Measurements from ENCODE around the gene TSPAN14.

The TSPAN14 gene

GRCh38 chr10:80425901-80426300, 28.2 kb upstream of the TSPAN14 start:
- no peak for DNase-seq

- no peak for DNase-seq
Measured at GRCh38 chr10:80427541-80427940, 26.6 kb upstream of the TSPAN14 start.

- no peak for DNase-seq
Measured at GRCh38 chr10:80429521-80429973, 24.6 kb upstream of the TSPAN14 start.

- DNase-seq: no peak
Measured at GRCh38 chr10:80433134-80433533, 21.0 kb upstream of the TSPAN14 start.

- no peak for DNase-seq
Measured at GRCh38 chr10:80436446-80437098, 17.5 kb upstream of the TSPAN14 start.

- DNase-seq: no peak
Measured at GRCh38 chr10:80437227-80437626, 16.9 kb upstream of the TSPAN14 start.

- no peak for DNase-seq
Measured at GRCh38 chr10:80441831-80442230, 12.3 kb upstream of the TSPAN14 start.

- DNase-seq: no peak
Measured at GRCh38 chr10:80442879-80443278, 11.2 kb upstream of the TSPAN14 start.

- no peak for DNase-seq
Measured at GRCh38 chr10:80443531-80443974, 10.6 kb upstream of the TSPAN14 start.

GRCh38 chr10:80444124-80444523, 10.0 kb upstream of the TSPAN14 start:
- DNase-seq: no peak

GRCh38 chr10:80444646-80445319, 9.3 kb upstream of the TSPAN14 start:
- no peak for DNase-seq

GRCh38 chr10:80447436-80448190, 6.5 kb upstream of the TSPAN14 start:
- DNase-seq: no peak

GRCh38 chr10:80448209-80448942, 5.7 kb upstream of the TSPAN14 start:
- DNase-seq: no peak

GRCh38 chr10:80449520-80449919, 4.6 kb upstream of the TSPAN14 start:
- DNase-seq: no peak

GRCh38 chr10:80451132-80451531, 3.0 kb upstream of the TSPAN14 start:
- DNase-seq: no peak

GRCh38 chr10:80452069-80452468, 2.0 kb upstream of the TSPAN14 start:
- no peak for DNase-seq

- DNase-seq: no peak
Measured at GRCh38 chr10:80452640-80453039, 1.5 kb upstream of the TSPAN14 start.

GRCh38 chr10:80453056-80453841, 861 bp upstream of the TSPAN14 start:
- DNase-seq: no peak

GRCh38 chr10:80454513-80455460, 677 bp downstream of the TSPAN14 start:
- DNase-seq: no peak

- no peak for DNase-seq
Measured at GRCh38 chr10:80455461-80456349, 1.6 kb downstream of the TSPAN14 start.

Data from NCI-H2081 treated with DMSO at 0.1 percent for 48 hours (cell line).